Measurements from ENCODE around the gene ERC1.

Gene ERC1

GRCh38 chr12:1391722-1392121 lies 400.7 kb downstream of the ERC1 start:
- H3K4me1 Mint-ChIP-seq: no peaks in the 10 kb centered on the region
- ATAC-seq (replicated peaks; ENCODE audit: extremely low read depth, poor library complexity, severe bottlenecking) (no peak), DNase-seq (ENCODE audit: low spot score in 2 of 2) (no peak)
- H3K27me3 Mint-ChIP-seq: no peaks in the 10 kb centered on the region
- no peaks in the 10 kb centered on the region for H3K9me3 Mint-ChIP-seq
- peaks cover 3% of the 10 kb centered on the region for H3K36me3 Mint-ChIP-seq (ENCODE audit: insufficient read depth)
- H3K4me3 Mint-ChIP-seq: no peak overlapping the region
- H3K27ac Mint-ChIP-seq (ENCODE audit: low read depth): no peak overlapping the region

- ATAC-seq (replicated peaks; ENCODE audit: extremely low read depth, poor library complexity, severe bottlenecking): no peak
- Mint-ChIP-seq H3K4me3 (no peak overlapping the region), H3K27me3 (no peaks in the 10 kb centered on the region), H3K27ac (ENCODE audit: low read depth) (no peak overlapping the region), H3K9me3 (no peaks in the 10 kb centered on the region), H3K36me3 (ENCODE audit: insufficient read depth) (peaks cover 2% of the 10 kb centered on the region), H3K4me1 (no peaks in the 10 kb centered on the region)
- no peak for DNase-seq (ENCODE audit: low spot score in 2 of 2)
Observed at GRCh38 chr12:1395421-1395955, 404.5 kb downstream of the ERC1 start.

GRCh38 chr12:1398673-1399072 lies 407.6 kb downstream of the ERC1 start:
- no peaks in the 10 kb centered on the region for H3K4me1 Mint-ChIP-seq
- no peaks in the 10 kb centered on the region for H3K9me3 Mint-ChIP-seq
- H3K27ac Mint-ChIP-seq (ENCODE audit: low read depth): no peak overlapping the region
- ATAC-seq (replicated peaks; ENCODE audit: extremely low read depth, poor library complexity, severe bottlenecking) (no peak), DNase-seq (ENCODE audit: low spot score in 2 of 2) (no peak)
- H3K27me3 Mint-ChIP-seq: no peaks in the 10 kb centered on the region
- peaks cover 2% of the 10 kb centered on the region for H3K36me3 Mint-ChIP-seq (ENCODE audit: insufficient read depth)
- no peak overlapping the region for H3K4me3 Mint-ChIP-seq

- Mint-ChIP-seq H3K9me3 (no peaks in the 10 kb centered on the region), H3K4me1 (no peaks in the 10 kb centered on the region), H3K36me3 (ENCODE audit: insufficient read depth) (peaks cover 2% of the 10 kb centered on the region), H3K27ac (ENCODE audit: low read depth) (no peak overlapping the region), H3K4me3 (no peak overlapping the region), H3K27me3 (no peaks in the 10 kb centered on the region)
- ATAC-seq (replicated peaks; ENCODE audit: extremely low read depth, poor library complexity, severe bottlenecking) (no peak), DNase-seq (ENCODE audit: low spot score in 2 of 2) (no peak)
Observed at GRCh38 chr12:1401891-1402290, 410.9 kb downstream of the ERC1 start.

GRCh38 chr12:1403417-1403816 lies 412.4 kb downstream of the ERC1 start:
- Mint-ChIP-seq H3K27me3 (no peaks in the 10 kb centered on the region), H3K4me1 (no peaks in the 10 kb centered on the region), H3K9me3 (no peaks in the 10 kb centered on the region), H3K36me3 (ENCODE audit: insufficient read depth) (peaks cover 2% of the 10 kb centered on the region), H3K27ac (ENCODE audit: low read depth) (no peak overlapping the region), H3K4me3 (no peak overlapping the region)
- DNase-seq (ENCODE audit: low spot score in 2 of 2) (no peak), ATAC-seq (replicated peaks; ENCODE audit: extremely low read depth, poor library complexity, severe bottlenecking) (no peak)

- Mint-ChIP-seq H3K27ac (ENCODE audit: low read depth) (no peak overlapping the region), H3K27me3 (no peaks in the 10 kb centered on the region), H3K9me3 (no peaks in the 10 kb centered on the region), H3K36me3 (ENCODE audit: insufficient read depth) (peaks cover 7% of the 10 kb centered on the region), H3K4me1 (no peaks in the 10 kb centered on the region), H3K4me3 (no peak overlapping the region)
- no peak for DNase-seq (ENCODE audit: low spot score in 2 of 2)
- no peak for ATAC-seq (replicated peaks; ENCODE audit: extremely low read depth, poor library complexity, severe bottlenecking)
Observed at GRCh38 chr12:1405619-1406018, 414.6 kb downstream of the ERC1 start.

- H3K4me1 Mint-ChIP-seq: no peaks in the 10 kb centered on the region
Observed at GRCh38 chr12:1410794-1411193, 419.8 kb downstream of the ERC1 start.

GRCh38 chr12:1413930-1414329 lies 422.9 kb downstream of the ERC1 start:
- DNase-seq (ENCODE audit: low spot score in 2 of 2) (no peak), ATAC-seq (replicated peaks; ENCODE audit: extremely low read depth, poor library complexity, severe bottlenecking) (no peak)
- no peaks in the 10 kb centered on the region for H3K4me1 Mint-ChIP-seq
- H3K9me3 Mint-ChIP-seq: no peaks in the 10 kb centered on the region
- no peak overlapping the region for H3K4me3 Mint-ChIP-seq
- H3K27ac Mint-ChIP-seq (ENCODE audit: low read depth): no peak overlapping the region
- H3K36me3 Mint-ChIP-seq (ENCODE audit: insufficient read depth): peaks cover 5% of the 10 kb centered on the region
- H3K27me3 Mint-ChIP-seq: no peaks in the 10 kb centered on the region

More at GRCh38 chr12:1410794-1411193, 419.8 kb downstream of the ERC1 start:
- Mint-ChIP-seq H3K27me3 (no peaks in the 10 kb centered on the region), H3K36me3 (ENCODE audit: insufficient read depth) (peaks cover 5% of the 10 kb centered on the region), H3K27ac (ENCODE audit: low read depth) (no peak overlapping the region), H3K9me3 (no peaks in the 10 kb centered on the region), H3K4me3 (no peak overlapping the region)
- ATAC-seq (replicated peaks; ENCODE audit: extremely low read depth, poor library complexity, severe bottlenecking): no peak
- no peak for DNase-seq (ENCODE audit: low spot score in 2 of 2)

GRCh38 chr12:1418144-1418543 lies 427.1 kb downstream of the ERC1 start:
- Mint-ChIP-seq H3K27me3 (no peaks in the 10 kb centered on the region), H3K4me3 (no peak overlapping the region), H3K36me3 (ENCODE audit: insufficient read depth) (peaks cover 2% of the 10 kb centered on the region), H3K4me1 (peaks cover 8% of the 10 kb centered on the region), H3K9me3 (no peaks in the 10 kb centered on the region), H3K27ac (ENCODE audit: low read depth) (no peak overlapping the region)
- DNase-seq (ENCODE audit: low spot score in 2 of 2): no peak
- no peak for ATAC-seq (replicated peaks; ENCODE audit: extremely low read depth, poor library complexity, severe bottlenecking)

GRCh38 chr12:1419849-1420371 lies 428.9 kb downstream of the ERC1 start:
- H3K36me3 Mint-ChIP-seq (ENCODE audit: insufficient read depth): peaks cover 2% of the 10 kb centered on the region
- no peak overlapping the region for H3K4me3 Mint-ChIP-seq
- no peaks in the 10 kb centered on the region for H3K9me3 Mint-ChIP-seq
- H3K4me1 Mint-ChIP-seq: peaks cover 10% of the 10 kb centered on the region
- H3K27me3 Mint-ChIP-seq: no peaks in the 10 kb centered on the region
- DNase-seq (ENCODE audit: low spot score in 2 of 2): no peak
- no peak for ATAC-seq (replicated peaks; ENCODE audit: extremely low read depth, poor library complexity, severe bottlenecking)
- no peak overlapping the region for H3K27ac Mint-ChIP-seq (ENCODE audit: low read depth)

- Mint-ChIP-seq H3K27me3 (no peaks in the 10 kb centered on the region), H3K4me3 (no peak overlapping the region), H3K4me1 (peaks cover 10% of the 10 kb centered on the region), H3K27ac (ENCODE audit: low read depth) (no peak overlapping the region), H3K9me3 (no peaks in the 10 kb centered on the region), H3K36me3 (ENCODE audit: insufficient read depth) (peaks cover 2% of the 10 kb centered on the region)
- DNase-seq (ENCODE audit: low spot score in 2 of 2) (no peak), ATAC-seq (replicated peaks; ENCODE audit: extremely low read depth, poor library complexity, severe bottlenecking) (no peak)
Observed at GRCh38 chr12:1421091-1421846, 430.2 kb downstream of the ERC1 start.

- peak; percentile 40 for ATAC-seq (replicated peaks; ENCODE audit: extremely low read depth, poor library complexity, severe bottlenecking)
- Mint-ChIP-seq H3K9me3 (no peaks in the 10 kb centered on the region), H3K36me3 (ENCODE audit: insufficient read depth) (peaks cover 2% of the 10 kb centered on the region), H3K4me1 (peaks cover 10% of the 10 kb centered on the region), H3K27ac (ENCODE audit: low read depth) (no peak overlapping the region), H3K27me3 (no peaks in the 10 kb centered on the region), H3K4me3 (no peak overlapping the region)
- DNase-seq (ENCODE audit: low spot score in 2 of 2): no peak
Observed at GRCh38 chr12:1422604-1423315, 431.7 kb downstream of the ERC1 start.
